Non-pigmented ciliary epithelial cell (primary cell): ENCODE data around the gene GDAP1L1.
A peak's percentile ranks its signal among the peaks of the same experiment; 100 is the strongest.

ENCODE experiments used
- DNase-seq: peaks from one replicate; pipeline ENCODE4 v3.0.0-alpha.2; 2010; ENCODE audit warnings: low read depth

Gene GDAP1L1

DNA sequence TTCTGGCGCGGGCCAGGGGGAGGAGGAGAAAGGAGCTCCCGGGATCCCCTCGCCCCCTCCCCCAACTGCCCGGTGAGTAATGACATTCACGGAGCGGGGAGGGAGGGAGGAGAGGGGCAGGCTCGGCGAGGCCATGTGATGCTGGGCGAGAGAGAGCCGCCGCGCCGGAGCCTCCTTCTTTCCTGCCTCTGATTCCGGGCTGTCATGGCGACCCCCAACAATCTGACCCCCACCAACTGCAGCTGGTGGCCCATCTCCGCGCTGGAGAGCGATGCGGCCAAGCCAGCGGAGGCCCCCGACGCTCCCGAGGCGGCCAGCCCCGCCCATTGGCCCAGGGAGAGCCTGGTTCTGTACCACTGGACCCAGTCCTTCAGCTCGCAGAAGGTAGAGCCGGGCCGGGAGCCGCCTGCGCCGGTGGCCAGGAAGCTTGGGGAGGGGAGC lies at the start of gene GDAP1L1:
Gene GDAP1L1 (plus strand): TSS at position 178 of the 441 bp plus-strand sequence. CDS start 27 bp downstream, at position 205.
- DNase-seq: no peak

DNA sequence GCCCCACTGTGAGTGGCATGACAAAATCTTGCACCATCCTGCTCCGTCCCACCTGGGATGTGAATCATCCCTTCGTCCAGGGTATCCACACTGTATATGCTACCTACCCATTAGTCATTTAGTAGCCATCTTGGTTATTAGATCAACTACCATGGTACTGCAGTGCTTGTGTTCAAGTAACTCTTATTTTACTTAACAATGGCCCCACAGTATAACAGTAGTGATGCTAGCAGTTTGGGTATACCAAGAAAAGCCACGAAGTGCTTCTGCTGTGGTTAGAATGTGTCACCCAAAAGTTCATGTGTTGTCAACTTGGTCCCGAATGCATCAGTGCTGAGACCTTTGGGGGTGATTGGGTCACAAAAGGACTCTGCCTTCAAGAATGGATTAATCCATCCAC lies 48.2 kb upstream of the GDAP1L1 start:
- no peak for DNase-seq

DNA sequence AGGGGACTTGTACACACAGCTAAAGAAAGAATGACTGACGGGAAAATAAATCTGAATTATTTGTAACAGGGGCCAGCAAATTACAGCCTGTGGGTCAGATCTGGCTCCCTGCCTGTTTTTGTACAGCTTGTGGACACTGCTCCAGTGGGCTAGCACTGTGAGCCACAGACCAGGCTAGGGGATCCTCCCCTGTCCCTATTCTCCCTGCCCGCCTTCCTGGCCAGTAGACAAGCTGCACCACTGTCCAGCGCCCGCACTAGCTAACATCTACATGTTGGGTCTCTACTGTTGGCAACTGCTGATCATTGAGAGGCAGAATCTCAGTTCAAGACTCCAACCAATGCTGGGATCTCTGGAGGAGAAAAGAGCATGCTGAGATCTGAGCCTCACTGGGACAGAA lies 47.2 kb upstream of the GDAP1L1 start:
- no peak for DNase-seq

DNA sequence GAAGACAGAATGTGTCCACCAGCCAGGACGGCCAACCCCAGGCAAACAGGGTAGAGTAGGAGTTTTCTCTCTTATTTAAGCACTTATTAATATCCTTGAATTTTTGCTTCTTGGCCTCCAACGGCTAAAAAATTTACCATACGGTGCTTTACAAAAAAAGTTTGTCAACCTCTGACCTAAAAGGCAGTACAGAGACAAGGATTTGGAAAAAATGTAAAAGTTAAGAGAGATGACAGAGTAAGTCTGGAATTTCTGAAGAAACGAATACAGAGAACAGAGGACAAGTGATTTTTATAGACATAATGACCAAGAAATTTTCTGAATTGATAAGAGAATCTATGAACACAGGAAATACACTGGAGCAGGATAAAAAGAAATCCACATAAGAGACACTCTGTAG lies 46.7 kb upstream of the GDAP1L1 start:
- DNase-seq: no peak

DNA sequence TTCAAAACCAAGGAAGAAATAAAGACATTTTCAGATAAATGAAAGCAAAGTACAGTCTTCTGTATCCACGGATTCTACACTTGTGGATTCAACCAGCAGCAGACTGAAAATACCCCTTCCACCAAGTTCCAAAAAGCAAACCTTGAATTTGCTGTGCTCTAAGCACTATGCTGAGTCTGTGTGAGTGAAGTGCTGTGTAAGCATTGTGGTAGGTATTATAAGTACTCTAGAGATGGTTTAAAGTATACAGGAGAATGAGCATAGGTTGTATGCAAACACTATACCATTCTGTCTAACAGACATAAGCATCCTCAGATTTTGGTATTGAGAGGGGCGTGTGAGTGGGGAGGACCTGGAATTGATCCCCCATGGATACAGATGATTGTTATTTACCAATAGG lies 46.1 kb upstream of the GDAP1L1 start:
- DNase-seq: no peak

DNA sequence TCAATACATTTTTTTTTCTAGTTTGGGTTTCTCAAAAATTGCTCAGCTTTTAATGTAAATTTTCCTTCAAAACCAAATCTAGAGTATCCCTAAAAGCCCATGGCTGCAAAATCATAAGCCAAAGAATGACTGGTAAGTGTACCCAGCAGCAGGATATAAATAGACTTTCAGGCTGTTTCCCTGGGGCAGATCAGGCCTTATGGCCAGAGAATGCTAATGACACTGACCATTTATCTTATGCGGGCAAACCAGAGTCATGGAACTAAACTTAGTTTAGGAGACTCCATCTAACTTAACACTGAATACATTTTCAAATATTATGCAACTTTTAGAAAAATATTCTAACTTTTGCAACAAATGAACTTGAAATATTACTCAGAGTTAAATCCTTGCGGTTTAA lies 43.9 kb upstream of the GDAP1L1 start:
- no peak for DNase-seq

DNA sequence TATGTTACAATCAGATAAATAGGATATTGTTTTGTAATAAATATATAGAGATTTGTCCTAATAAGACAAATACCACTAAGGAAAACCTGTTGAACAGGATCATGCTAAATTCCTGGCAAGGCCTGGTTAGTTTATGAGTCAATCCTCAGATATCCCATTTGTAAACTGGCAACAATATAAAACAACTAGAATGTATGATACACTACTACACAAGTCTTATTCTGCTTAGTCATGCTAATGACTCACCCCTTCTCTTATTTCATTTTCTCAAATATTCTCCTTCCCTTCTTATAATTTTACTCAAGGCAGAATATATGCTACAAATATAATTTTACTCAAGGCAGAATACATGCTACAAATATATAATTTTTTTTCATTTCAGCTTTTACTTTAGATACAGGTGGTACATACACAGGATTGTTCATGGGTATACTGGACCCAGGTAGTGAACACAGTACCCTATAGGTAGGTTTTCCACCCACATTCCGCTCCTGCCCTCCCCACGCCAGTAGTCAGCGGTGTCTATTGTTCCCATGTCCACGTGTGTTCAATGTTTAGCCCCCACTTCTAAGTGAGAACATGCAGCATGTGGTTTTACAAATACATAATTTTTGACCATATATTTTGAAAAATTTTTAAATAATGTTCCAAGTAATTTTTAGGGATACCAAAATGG lies 42.8 kb upstream of the GDAP1L1 start:
- peak; percentile 87 for DNase-seq

DNA sequence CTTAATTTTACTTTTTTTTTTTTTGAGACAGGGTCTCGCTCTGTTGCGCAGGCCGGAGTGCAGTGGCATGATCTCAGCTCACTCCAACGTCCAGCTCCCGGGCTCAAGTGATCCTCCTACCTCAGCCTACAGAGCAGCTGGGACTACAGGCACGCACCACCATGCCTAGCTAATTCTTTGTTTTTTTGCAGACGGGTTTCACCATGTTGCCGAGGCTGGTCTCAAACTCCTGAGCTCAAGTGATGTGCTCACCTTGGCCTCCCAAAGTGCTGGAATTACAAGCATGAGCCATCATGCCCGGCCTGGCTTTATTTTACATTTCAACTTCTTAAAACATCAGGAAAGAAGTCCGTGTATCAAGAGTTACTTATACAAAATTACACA lies 42.3 kb upstream of the GDAP1L1 start:
- no peak for DNase-seq

DNA sequence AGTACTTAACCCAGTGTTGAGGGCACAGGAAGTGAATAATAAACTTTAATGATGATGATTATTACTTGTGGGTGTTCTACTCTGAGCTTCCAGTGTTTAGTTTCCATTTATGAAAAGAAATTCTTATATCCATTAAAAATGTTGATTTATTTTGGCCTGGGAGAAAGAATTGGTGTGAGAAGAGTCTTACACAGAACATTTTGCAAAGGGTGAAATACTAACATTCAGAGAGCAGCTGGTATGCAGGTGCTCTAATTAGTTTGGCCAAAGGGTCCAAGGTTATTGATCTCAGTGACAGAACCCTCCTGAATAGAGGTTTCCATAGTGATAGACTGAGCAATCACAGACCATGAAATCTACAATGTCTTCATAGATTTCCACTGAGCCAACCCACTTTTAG lies 41.0 kb upstream of the GDAP1L1 start:
- no peak for DNase-seq

DNA sequence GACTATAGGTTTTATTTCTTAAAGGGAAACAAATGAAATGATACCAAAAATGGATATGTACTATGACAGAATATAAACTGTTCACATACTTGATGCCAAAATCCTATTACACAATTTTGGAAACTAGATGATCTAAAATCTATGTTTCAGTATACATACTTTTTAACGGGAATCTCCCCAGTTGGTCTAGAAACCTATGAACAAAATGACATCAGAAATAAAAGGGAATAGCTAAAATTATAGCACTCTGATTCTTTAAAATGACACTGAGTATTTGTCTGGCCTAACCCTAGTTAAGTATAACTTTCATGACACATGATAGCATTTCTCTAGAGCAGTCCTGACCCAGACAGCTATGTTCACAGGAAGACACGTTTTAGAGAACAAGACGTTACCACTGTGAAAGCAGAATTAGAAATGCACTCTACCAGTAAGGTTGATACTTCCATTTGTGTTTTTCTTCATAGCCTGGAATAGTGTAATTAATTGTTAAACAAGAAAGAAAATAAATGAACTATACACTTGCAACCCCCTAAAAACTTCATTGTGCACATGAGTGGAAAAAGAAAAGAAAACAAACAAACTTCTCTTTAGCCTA lies 39.9 kb upstream of the GDAP1L1 start:
- DNase-seq: no peak

DNA sequence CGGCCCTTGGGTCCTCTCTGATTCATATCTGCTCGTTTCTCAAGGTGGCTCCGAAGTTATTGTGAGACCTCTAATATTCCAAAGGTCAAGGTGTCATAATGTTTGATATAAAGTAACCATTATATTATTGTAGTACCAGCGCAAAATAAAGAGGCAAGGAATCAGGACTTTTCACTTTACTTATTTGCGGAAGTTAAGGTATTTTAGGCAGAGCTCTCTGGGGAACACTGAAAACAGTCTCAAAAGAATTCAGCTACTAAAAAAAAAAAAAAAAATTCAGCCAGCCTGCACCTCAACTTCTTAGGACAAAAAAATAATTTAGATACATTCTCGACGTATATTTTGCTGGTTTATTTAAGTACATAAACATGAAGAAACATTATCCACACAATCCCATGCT lies 38.9 kb upstream of the GDAP1L1 start:
- no peak for DNase-seq

DNA sequence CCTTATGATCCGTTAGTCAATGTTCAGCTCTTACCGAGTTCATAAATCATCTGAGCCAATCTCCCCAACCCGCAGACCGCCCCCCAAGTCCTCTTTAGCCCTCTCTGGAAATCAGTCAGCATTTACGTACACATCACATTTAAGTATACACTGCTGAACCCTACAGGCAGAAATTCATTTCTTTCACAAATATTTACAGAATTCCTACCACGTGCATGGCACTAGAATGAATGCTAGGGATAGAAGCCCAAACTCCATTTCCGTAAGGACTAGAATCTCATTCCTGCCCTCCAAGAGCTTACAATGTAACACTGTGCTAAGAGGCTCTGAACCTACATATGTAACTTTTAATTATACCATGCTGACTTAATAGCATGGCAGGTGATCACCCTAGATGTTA lies 38.3 kb upstream of the GDAP1L1 start:
- no peak for DNase-seq

DNA sequence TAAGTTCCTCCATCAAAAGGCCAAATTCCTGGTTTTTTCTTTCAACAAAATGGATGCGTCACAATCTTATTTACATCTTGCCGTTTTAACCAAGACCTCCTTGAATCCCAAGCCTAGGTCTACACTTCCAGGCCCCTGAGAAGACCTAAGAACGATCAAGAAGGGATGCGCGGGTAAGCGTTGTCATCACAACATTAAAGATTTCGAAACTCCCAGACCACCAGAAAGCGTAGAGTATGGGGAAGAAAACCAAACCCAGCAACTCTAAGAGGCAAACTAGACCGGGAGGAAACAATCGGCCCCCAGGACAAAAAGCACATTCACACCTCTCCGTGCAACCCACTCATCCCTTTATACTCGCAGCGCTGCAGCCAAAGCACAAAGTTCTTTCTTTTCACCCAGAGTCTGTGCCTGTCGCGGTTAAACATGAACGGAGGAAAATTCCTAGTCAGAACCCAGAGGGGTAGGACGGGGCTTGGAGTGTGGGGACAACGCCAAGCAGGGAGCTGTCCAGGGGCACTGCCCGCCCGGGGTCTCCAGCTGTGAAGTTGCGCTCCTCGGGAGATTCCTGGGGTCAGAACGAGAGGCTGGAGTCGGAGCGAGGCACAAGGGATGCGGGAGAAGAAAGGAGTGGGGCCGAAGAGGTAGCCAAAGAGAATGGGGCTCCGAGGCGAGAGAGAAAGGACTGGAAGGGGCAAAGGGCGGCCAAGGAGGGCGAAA lies 37.3 kb upstream of the GDAP1L1 start:
- no peak for DNase-seq

DNA sequence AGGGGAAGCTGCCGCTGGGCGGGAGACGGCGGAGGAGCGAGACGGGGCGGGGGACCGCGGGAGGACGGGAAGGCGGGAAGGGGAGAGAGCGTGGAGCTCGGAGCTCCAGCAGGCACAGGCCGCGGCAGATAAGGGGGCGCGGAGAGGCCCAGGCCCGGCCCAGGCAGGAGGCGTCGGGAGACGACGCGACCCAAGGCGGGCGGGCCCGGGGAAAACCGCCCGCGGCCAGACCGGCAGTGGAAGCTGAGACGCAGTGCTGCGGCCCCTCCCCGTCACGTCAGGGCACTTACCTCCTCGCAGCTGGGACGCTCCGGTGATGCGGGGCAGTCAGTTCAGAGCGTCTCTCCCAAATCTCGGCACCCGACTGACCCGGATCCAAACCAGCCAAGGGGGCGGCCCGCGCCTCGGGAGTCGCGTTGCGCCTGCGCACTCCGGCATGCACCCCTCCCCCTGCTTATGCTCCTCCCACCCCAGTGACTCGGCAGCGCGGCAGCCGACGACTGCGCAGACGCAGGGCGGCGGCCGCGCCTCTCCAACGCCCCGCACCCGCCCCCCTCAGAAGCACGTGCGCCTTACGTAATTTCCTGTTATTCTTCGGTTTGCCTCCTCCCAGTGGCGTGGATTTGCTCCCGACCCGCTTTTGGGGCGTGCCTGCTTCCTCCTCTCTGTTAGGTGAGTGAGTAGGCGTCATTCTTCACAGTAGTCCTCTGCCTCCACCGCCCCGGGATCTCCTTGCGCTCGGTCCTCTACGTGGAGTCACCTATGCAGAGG lies 36.5 kb upstream of the GDAP1L1 start, which contains the start of gene OSER1:
Gene OSER1 (minus strand): TSS at position 366 of the 771 bp plus-strand sequence. CDS start 3,814 bp downstream, outside the sequence.
- peak; percentile 79 for DNase-seq

DNA sequence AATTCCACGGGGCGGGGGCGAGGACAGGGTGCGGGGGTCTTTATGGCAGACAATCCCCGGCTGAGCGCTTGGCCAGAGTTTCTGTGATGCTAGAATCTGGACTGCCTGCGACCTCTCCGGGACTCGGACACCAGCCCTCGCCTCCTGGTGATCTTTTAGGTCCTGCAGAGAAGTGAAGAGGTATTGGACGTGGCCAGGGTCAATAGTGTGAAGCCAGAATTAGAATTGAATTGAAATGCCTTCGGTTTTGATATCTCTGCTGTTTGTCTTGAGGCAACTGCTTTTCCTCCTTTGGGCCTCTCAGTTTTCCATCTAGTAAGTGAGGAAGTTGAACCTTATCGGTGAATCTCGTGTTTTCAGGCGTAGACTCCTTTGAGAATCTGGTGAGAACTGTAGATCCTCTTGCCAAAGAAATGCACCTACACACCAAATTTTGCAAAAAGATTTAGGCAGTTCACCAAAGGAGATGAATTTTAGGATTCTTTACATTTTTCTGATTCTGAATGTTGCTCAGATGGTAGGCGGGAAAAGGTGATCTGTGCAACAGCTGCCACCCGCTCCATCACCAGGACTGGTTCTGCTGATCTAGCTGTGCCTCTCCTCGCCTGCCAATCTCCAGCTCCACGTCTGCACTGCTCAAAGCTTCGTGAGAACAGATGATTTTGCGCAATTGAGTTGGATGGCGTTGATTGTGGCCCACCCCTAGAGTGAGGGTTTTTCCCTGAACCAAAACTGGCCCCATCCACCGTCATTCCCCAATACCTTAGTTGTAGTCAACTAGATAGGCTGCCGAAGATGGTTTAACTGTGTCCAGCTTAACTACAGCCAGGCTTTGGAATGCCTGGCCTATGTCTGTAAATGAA lies 35.7 kb upstream of the GDAP1L1 start:
- no peak for DNase-seq

DNA sequence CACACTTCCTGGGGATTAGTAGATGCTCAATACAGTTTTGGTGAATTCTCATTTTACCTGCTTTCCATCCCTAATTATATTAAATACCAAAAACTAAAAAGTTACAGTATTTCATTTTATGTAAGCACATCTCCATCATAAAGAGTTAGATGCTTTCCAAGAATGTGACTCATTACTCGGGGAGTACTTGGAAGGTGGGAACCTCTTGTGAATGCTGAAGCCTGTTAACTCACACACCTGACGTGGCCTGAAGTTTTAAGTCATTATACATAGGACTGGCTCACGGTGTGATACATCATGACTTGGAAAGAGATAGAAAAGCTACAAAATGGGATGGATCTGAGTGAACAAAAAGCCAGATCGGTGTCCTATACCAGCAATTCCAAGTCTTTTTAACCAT lies 34.3 kb upstream of the GDAP1L1 start:
- DNase-seq: no peak

DNA sequence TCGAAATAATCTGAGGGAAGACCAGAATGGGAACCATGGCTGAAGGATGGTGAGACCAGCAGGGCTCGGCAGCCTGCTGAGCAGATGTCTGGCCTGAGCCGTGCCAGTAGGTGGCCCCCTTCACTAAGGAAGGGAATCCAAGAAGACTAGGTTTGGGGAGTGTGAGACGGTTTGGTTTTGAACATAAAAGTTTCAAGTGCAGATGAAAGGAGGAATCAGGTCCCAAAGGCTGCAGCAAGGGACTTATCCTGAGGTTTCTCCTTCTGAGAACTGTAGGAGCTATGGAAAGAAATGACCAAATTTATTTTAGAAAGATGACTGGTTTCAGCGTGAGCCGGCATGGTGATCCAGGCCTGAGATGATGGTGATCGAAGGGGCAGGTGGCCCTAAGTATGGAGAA lies 32.0 kb upstream of the GDAP1L1 start:
- peak; percentile 28 for DNase-seq

DNA sequence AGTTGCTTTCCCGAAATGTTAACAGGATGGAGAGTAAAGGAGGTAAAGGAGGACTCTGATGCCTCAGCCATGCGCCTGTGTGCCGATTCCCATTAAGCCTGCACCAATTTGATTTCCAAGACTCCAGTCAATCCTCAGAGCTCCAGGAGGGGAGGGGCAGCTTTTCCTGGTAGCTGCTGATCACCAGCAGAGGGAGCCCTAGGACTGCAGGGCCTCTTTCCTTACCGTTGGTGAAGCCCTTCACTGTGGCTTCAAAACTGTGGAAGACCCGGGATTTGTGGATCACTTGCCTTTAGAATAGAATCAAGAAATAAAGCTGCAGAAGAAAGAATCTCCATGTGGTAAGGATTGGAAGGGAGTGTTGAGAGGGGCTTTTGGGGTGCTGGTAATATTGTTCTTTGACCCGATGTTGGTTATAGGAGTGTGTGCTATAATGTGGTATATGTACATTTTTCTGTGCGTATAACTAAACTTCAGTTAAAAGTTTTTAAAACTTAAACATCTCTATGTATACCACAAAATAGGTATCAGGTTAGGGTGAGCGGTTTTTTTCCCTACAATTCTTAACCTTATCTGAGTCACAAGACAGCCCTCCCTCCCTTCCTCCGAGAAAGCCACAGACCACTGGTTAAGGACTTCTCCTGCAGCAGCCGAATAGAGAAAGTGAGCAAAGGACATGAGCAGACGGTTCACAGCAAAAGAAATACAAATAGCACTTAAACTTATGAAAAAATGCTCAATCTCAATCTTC lies 29.6 kb upstream of the GDAP1L1 start:
- DNase-seq: no peak

DNA sequence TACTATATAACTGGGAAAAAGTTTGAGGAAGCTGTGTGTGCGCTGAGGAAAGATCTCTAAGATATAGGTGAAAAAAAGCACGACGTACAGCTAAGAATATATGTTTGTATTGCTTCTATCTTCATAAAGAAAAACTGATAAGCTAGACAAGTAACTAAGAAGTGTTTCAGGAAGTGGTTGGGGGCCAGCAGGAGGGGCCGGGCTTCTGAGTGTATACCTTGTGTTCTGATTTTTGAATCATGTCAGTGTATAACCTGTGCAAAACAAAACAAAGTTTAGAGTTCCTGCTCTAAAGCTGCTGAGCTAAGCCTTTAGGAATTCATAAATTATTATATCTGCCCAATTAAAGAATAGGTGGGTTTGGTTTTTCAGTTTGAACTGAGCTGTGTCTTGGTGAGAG lies 28.7 kb upstream of the GDAP1L1 start:
- DNase-seq: no peak

DNA sequence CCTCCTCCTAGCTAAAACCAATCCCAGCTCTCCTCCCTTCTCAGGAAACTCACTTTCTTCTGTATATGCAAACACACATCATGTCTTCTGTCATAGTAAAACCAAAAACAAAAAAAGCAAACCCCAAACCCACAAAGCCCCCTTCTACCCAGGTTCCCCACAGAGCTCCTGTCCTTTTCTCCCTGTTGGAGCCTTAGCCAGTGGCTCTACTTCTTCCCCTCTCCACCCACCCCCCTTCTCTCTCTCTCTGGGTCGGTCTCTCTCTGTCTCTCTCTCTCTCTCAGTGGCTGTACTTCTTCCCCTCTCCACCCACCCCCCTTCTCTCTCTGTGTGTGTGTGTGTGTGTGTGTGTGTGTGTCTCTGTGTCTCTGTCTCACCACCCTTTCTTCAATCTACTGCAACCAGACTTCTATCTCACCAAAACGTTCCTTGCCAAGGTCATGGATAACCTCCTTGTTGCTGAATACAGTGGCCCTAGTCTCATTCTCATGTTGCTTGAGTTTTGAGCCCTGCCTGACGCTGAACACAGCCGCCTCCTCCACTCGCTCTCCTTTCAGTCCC lies 27.9 kb upstream of the GDAP1L1 start:
- no peak for DNase-seq
